ENCODE data around the gene EXOC3L4. TPM values are rescaled to one million over a fixed set of nuclear protein-coding genes. Genes with fewer than 3 reads are reported as not detected.

The EXOC3L4 gene
- total RNA-seq, 1 experiment from 2014 or later, result not detected

GRCh38 chr14:103126088-103126872 lies 31.8 kb downstream of the EXOC3L4 start (continued):
- TF ChIP-seq CBX3 (IDR thresholded peaks at IDR 0.05; ENCODE audit: low read depth) (no peak), REST (IDR thresholded peaks at IDR 0.05; ENCODE audit: low read depth) (no peak), ZNF274 (IDR thresholded peaks at IDR 0.05; ENCODE audit: low read depth, low read length) (no peak), EGR1 (IDR thresholded peaks at IDR 0.05; ENCODE audit: low read depth) (no peak)

GRCh38 chr14:103126873-103127304 lies 32.4 kb downstream of the EXOC3L4 start:
- ATAC-seq, result no peak
- intact Hi-C loops (cut with micrococcal nuclease), result no loop called here
- no peak overlapping the region for H2AFZ ChIP-seq (ENCODE audit: low read depth, low read length, poor library complexity, severe bottlenecking)
- ChIA-PET POLR2A (no interaction called here), RAD21 (ENCODE audit: low non-redundant PET in 1 of 2, low total read pairs in 2 of 2, uncharacterized antibody in 2 of 2, unreplicated experiment in 2 of 2) (no interaction called here), CTCF (interaction anchor here (1.4 kb wide), 1 partner anchor 21 kb away, joined by 3 read pairs; no protein-coding TSS in a partner anchor)
- no peak for DNase-seq (ENCODE audit: low read depth, low spot score)
- peaks cover 10% of the 10 kb centered on the region; the same call in 1 of the 2 replicates for H3K79me2 ChIP-seq (ENCODE audit: insufficient read depth, low read length)
- no peak overlapping the region for H3K4me2 ChIP-seq (ENCODE audit: low read length)
- BruUV-seq (replicated peaks), result no TSS peak
- no peak overlapping the region for H3K4me3 ChIP-seq (replicated peaks in 1 of 2; ENCODE audit: low read depth in 1 of 2, low read length in 2 of 2)
- no peaks in the 10 kb centered on the region for H4K20me1 ChIP-seq (ENCODE audit: insufficient read depth)
- H3K9me3 ChIP-seq (ENCODE audit: control insufficient read depth in 1 of 2, insufficient read depth in 1 of 2, low read depth in 1 of 2, low read length in 2 of 2), result no peaks in the 10 kb centered on the region
- H3K4me1 ChIP-seq (ENCODE audit: control insufficient read depth in 1 of 2, insufficient read depth in 2 of 2, low read length in 2 of 2), result peaks cover 31 to 49% of the 10 kb centered on the region in 2 experiments
- H3K36me3 ChIP-seq (ENCODE audit: control insufficient read depth in 1 of 2, insufficient read depth in 2 of 2, low read length in 2 of 2), result peaks cover 0 to 2% of the 10 kb centered on the region in 2 experiments; a peak in 1 of 4 replicates
- H3K9me2 ChIP-seq (ENCODE audit: insufficient read depth), result no peaks in the 10 kb centered on the region
- no peak overlapping the region for H3K9ac ChIP-seq (ENCODE audit: low read length)
- no peaks in the 10 kb centered on the region for H3K27me3 ChIP-seq (ENCODE audit: insufficient read depth, low read length)
- H3K27ac ChIP-seq (ENCODE audit: low read depth, low read length), result no peak overlapping the region
- TF ChIP-seq SP1 (IDR thresholded peaks at IDR 0.05; ENCODE audit: low read depth) (no peak), ZNF274 (IDR thresholded peaks at IDR 0.05; ENCODE audit: low read depth, low read length) (no peak), ZBTB33 (IDR thresholded peaks at IDR 0.05; ENCODE audit: extremely low read depth, insufficient replicate concordance, low read length) (no peak), EZH2 (IDR thresholded peaks at IDR 0.05) (no peak), ELF1 (IDR thresholded peaks at IDR 0.05; ENCODE audit: borderline replicate concordance, low read depth) (no peak), RAD21 (IDR thresholded peaks at IDR 0.05; ENCODE audit: low read depth) (no peak), CEBPB (IDR thresholded peaks at IDR 0.05; ENCODE audit: low read depth) (no peak), SRF (IDR thresholded peaks at IDR 0.05; ENCODE audit: low read depth) (no peak), CBX3 (IDR thresholded peaks at IDR 0.05; ENCODE audit: low read depth) (no peak), EZH2phosphoT487 (IDR thresholded peaks at IDR 0.05; ENCODE audit: borderline replicate concordance) (no peak), POLR2AphosphoS5 (IDR thresholded peaks at IDR 0.05; ENCODE audit: low read depth, low read length) (no peak), CTCF (IDR thresholded peaks at IDR 0.05 in 2 of 3, conservative IDR thresholded peaks at IDR 0.05 in 1 of 3; ENCODE audit: borderline replicate concordance in 1 of 3, insufficient read depth in 1 of 3, low read depth in 2 of 3, low read length in 2 of 3) (no peak), SIN3A (IDR thresholded peaks at IDR 0.05; ENCODE audit: low read depth) (no peak), MAX (IDR thresholded peaks at IDR 0.05) (no peak), YY1 (IDR thresholded peaks at IDR 0.05; ENCODE audit: extremely low read depth, insufficient replicate concordance, low read depth, low read length) (no peak)

Measured in HCT116 (cell line).